H9 (cell line): ENCODE results near the gene ZNF212. TPM values are rescaled to one million over a fixed set of nuclear protein-coding genes. Genes with fewer than 3 reads are reported as not detected.

Experiments used
- DNase-seq: peaks from one replicate; pipeline ENCODE4 v3.0.0-alpha.2; 2017
- H2AFZ ChIP-seq: one replicate; pipeline ENCODE4 v1.6.1; 2013; ENCODE audit warnings: mild to moderate bottlenecking, low read length, control low read depth, moderate library complexity
- H2AK5ac ChIP-seq: 2 replicates; pipeline ENCODE4 v1.6.1; 2013; ENCODE audit warnings: low read length, control low read depth, mixed read lengths; ENCODE audit not compliant: insufficient read length
- H2BK120ac ChIP-seq: one replicate; pipeline ENCODE4 v1.6.1; 2013; ENCODE audit warnings: low read depth, mild to moderate bottlenecking, low read length, control low read depth, inconsistent platforms; ENCODE audit not compliant: poor library complexity, severe bottlenecking
- H2BK12ac ChIP-seq: 2 replicates; pipeline ENCODE4 v1.6.1; 2013; ENCODE audit warnings: low read length, control low read depth, mixed read lengths, low read depth; ENCODE audit not compliant: insufficient read length
- H2BK15ac ChIP-seq: 2 replicates; pipeline ENCODE4 v1.6.1; 2013; ENCODE audit warnings: low read depth, low read length, control low read depth
- H2BK20ac ChIP-seq: one replicate; pipeline ENCODE4 v1.6.1; 2013; ENCODE audit warnings: low read depth, mild to moderate bottlenecking, low read length, control low read depth, inconsistent platforms; ENCODE audit not compliant: poor library complexity, severe bottlenecking
- H2BK5ac ChIP-seq: 2 replicates; pipeline ENCODE4 v1.6.1; 2013; ENCODE audit warnings: low read length, control low read depth, mixed read lengths; ENCODE audit not compliant: insufficient read length
- H3K14ac ChIP-seq: 2 replicates; pipeline ENCODE4 v1.6.1; 2013; ENCODE audit warnings: low read length, control low read depth; ENCODE audit not compliant: insufficient read depth
- H3K18ac ChIP-seq: 2 replicates; pipeline ENCODE4 v1.6.1; 2013; ENCODE audit warnings: low read depth, mild to moderate bottlenecking, mixed read lengths, low read length, control low read depth; ENCODE audit not compliant: insufficient read length
- H3K23ac ChIP-seq: 2 replicates; pipeline ENCODE4 v1.6.1; 2013; ENCODE audit warnings: low read length, control low read depth, mixed read lengths, low read depth; ENCODE audit not compliant: insufficient read length
- H3K23me2 ChIP-seq: 2 replicates; pipeline ENCODE4 v1.6.1; 2013; ENCODE audit warnings: low read depth, mild to moderate bottlenecking, mixed read lengths, low read length, control low read depth; ENCODE audit not compliant: insufficient read length, poor library complexity, severe bottlenecking
- H3K27ac ChIP-seq: 2 replicates; pipeline ENCODE4 v1.5.1; 2013; ENCODE audit warnings: low read length, control low read depth, mixed read lengths, low read depth; ENCODE audit not compliant: insufficient read length
- H3K27me3 ChIP-seq: 2 replicates; pipeline ENCODE4 v1.6.1; 2013; ENCODE audit warnings: low read length, control low read depth, inconsistent platforms; ENCODE audit not compliant: insufficient read depth
- H3K4ac ChIP-seq: 2 replicates; pipeline ENCODE4 v1.6.1; 2013; ENCODE audit warnings: low read depth, mild to moderate bottlenecking, control low read depth, inconsistent platforms, low read length, moderate library complexity
- H3K4me1 ChIP-seq: 2 replicates; pipeline ENCODE4 v1.6.1; 2013; ENCODE audit warnings: low read length, control low read depth, inconsistent platforms; ENCODE audit not compliant: insufficient read depth
- H3K4me2 ChIP-seq: 2 replicates; pipeline ENCODE4 v1.6.1; 2013; ENCODE audit warnings: low read length, control low read depth, mixed read lengths; ENCODE audit not compliant: insufficient read length, insufficient read depth
- H3K56ac ChIP-seq: 2 replicates; pipeline ENCODE4 v1.6.1; 2013; ENCODE audit warnings: low read depth, mild to moderate bottlenecking, mixed read lengths, low read length, control low read depth; ENCODE audit not compliant: insufficient read length
- H3K79me1 ChIP-seq: 2 replicates; pipeline ENCODE4 v1.6.1; 2013; ENCODE audit warnings: low read depth, mild to moderate bottlenecking, moderate library complexity, low read length, control low read depth, inconsistent platforms; ENCODE audit not compliant: insufficient read depth, poor library complexity, severe bottlenecking
- H3K79me2 ChIP-seq: 2 replicates; pipeline ENCODE4 v1.6.1; 2013; ENCODE audit warnings: low read length, control low read depth, inconsistent platforms; ENCODE audit not compliant: insufficient read depth
- H3K9ac ChIP-seq: 2 replicates; pipeline ENCODE4 v1.6.1; 2013; ENCODE audit warnings: low read length, control low read depth, mixed read lengths; ENCODE audit not compliant: insufficient read length; ENCODE audit errors: extremely low read depth
- H3K9me3 ChIP-seq: one replicate; pipeline ENCODE4 v1.6.1; 2013; ENCODE audit warnings: low read depth, low read length, inconsistent platforms; ENCODE audit not compliant: control insufficient read depth
- H3T11ph ChIP-seq: one replicate; pipeline ENCODE4 v1.6.1; 2013; ENCODE audit warnings: mild to moderate bottlenecking, low read length, control low read depth, inconsistent platforms
- H4K20me1 ChIP-seq: one replicate; pipeline ENCODE4 v1.6.1; 2013; ENCODE audit not compliant: control insufficient read depth, insufficient read length, insufficient read depth
- H4K5ac ChIP-seq: 2 replicates; pipeline ENCODE4 v1.6.1; 2013; ENCODE audit warnings: low read depth, mild to moderate bottlenecking, mixed read lengths, low read length, control low read depth; ENCODE audit not compliant: insufficient read length
- H4K8ac ChIP-seq: replicated peaks from 2 replicates; pipeline ENCODE4 v1.6.1; 2013; ENCODE audit warnings: low read length, control low read depth, mixed read lengths, low read depth; ENCODE audit not compliant: insufficient read length
- H4K91ac ChIP-seq: 2 replicates; pipeline ENCODE4 v1.6.1; 2013; ENCODE audit warnings: low read depth, mild to moderate bottlenecking, moderate library complexity, mixed read lengths, low read length, control low read depth; ENCODE audit not compliant: insufficient read length
- H3K27ac Mint-ChIP-seq, 3 experiments: 2 replicates in 2 of 3; 3 replicates in 1 of 3; pipeline ENCODE4 v1.8.0; 2020 to 2021; ENCODE audit warnings: mixed read lengths in 3 of 3, mild to moderate bottlenecking in 1 of 3, moderate library complexity in 1 of 3
- H3K27me3 Mint-ChIP-seq: 2 replicates; pipeline ENCODE4 v1.8.0; 2021; ENCODE audit warnings: low read depth, mild to moderate bottlenecking, moderate library complexity, mixed read lengths
- H3K36me3 Mint-ChIP-seq, 3 experiments: 2 replicates in 2 of 3; 3 replicates in 1 of 3; pipeline ENCODE4 v1.8.0; 2020 to 2021; ENCODE audit warnings: low read depth in 3 of 3, mixed read lengths in 3 of 3; ENCODE audit not compliant: insufficient read depth in 1 of 3
- H3K4me1 Mint-ChIP-seq, 2 experiments: 2 replicates each; pipeline ENCODE4 v1.8.0; 2020; ENCODE audit warnings: mixed read lengths in 2 of 2
- H3K4me3 Mint-ChIP-seq, 2 experiments: 2 replicates in 1 of 2; 3 replicates in 1 of 2; pipeline ENCODE4 v1.8.0; 2020 to 2021; ENCODE audit warnings: mild to moderate bottlenecking in 2 of 2, mixed read lengths in 2 of 2, moderate library complexity in 1 of 2
- H3K9me3 Mint-ChIP-seq, 2 experiments: 2 replicates in 1 of 2; 3 replicates in 1 of 2; pipeline ENCODE4 v1.8.0; 2020; ENCODE audit warnings: mild to moderate bottlenecking in 2 of 2, mixed read lengths in 2 of 2, moderate library complexity in 1 of 2
- CTCF ChIP-seq: fragments of 200-600 bp; sonication (generic); conservative IDR thresholded peaks from 3 replicates; pipeline ENCODE4 v1.8.0; 2021; ENCODE audit warnings: antibody characterized with exemption, mild to moderate bottlenecking
- WGBS: extraction: QIAGEN DNeasy Blood & Tissue Kit; methylation state at CpG from one replicate; pipeline ENCODE4 v1.1.7; 2013; ENCODE audit warnings: missing lambda C conversion rate, low lambda C conversion rate, mixed read lengths; ENCODE audit not compliant: insufficient read length; ENCODE audit errors: extremely low coverage; 5-methylcytosine and 5-hydroxymethylcytosine counted together
- total RNA-seq: library from RNA; stranded (reverse); gene quantifications from 2 replicates; pipeline ENCODE4 v1.2.1, GENCODE V29; 2021

Gene ZNF212
- total RNA-seq, 1 experiment from 2014 or later, result 21.1 TPM

- no peak overlapping the region for H3K27ac Mint-ChIP-seq
- H3K23me2 ChIP-seq, result peaks cover 10% of the 10 kb centered on the region
- peak overlapping the region; percentile 73 for H3K9ac ChIP-seq
- H3K27ac ChIP-seq, result no peak overlapping the region
- H2AK5ac ChIP-seq, result no peak overlapping the region
- H3K14ac ChIP-seq, result peak overlapping the region; percentile 77
- no peak overlapping the region for H3K4ac ChIP-seq
- H3K4me1 Mint-ChIP-seq, result peaks cover 14 to 23% of the 10 kb centered on the region in 2 experiments
- peaks cover 3 to 14% (median 13%) of the 10 kb centered on the region in 3 experiments; a peak in 6 of 7 replicates for H3K36me3 Mint-ChIP-seq
- no peaks in the 10 kb centered on the region for H4K20me1 ChIP-seq
- no peak overlapping the region for H3K56ac ChIP-seq
- peak; percentile 98 for DNase-seq
- peak; percentile 42; the same call in 2 of the 3 replicates for TF ChIP-seq CTCF
- H4K8ac ChIP-seq, result no peak overlapping the region
- H2AFZ ChIP-seq, result no peak overlapping the region
- no peak overlapping the region for H4K91ac ChIP-seq
- no peaks in the 10 kb centered on the region for H3K9me3 ChIP-seq
- peak overlapping the region; percentile 66 for H3K18ac ChIP-seq
- H3K4me2 ChIP-seq, result peak overlapping the region; percentile 92
- H2BK20ac ChIP-seq, result no peak overlapping the region
- H3K4me1 ChIP-seq, result no peaks in the 10 kb centered on the region; the same call in 1 of the 2 replicates
- no peaks in the 10 kb centered on the region for H3K79me2 ChIP-seq
- no peak overlapping the region for H3T11ph ChIP-seq
- H2BK120ac ChIP-seq, result no peak overlapping the region
- H4K5ac ChIP-seq, result no peak overlapping the region
- peaks cover 14% of the 10 kb centered on the region for H3K27me3 Mint-ChIP-seq
- H2BK15ac ChIP-seq, result no peak overlapping the region
- no peaks in the 10 kb centered on the region for H3K9me3 Mint-ChIP-seq
- H3K27me3 ChIP-seq, result no peaks in the 10 kb centered on the region
- no peak overlapping the region for H3K23ac ChIP-seq
- no CpG with 5 or more reads among the region's 66 CpGs for WGBS
- H2BK5ac ChIP-seq, result no peak overlapping the region
- H3K79me1 ChIP-seq, result no peaks in the 10 kb centered on the region
- H2BK12ac ChIP-seq, result peak overlapping the region; percentile 26
- H3K4me3 Mint-ChIP-seq, result peak overlapping the region; percentile 82 to 90
Measured at GRCh38 chr7:149284850-149285585, 45.6 kb downstream of the ZNF212 start.
